ENCODE data around the gene TRIM74.
"Not testable (repeated sequence)": the region's sequence is repeated elsewhere in the genome, so short reads cannot be mapped to it uniquely, and the experiment has no call there.

The TRIM74 gene

DNA sequence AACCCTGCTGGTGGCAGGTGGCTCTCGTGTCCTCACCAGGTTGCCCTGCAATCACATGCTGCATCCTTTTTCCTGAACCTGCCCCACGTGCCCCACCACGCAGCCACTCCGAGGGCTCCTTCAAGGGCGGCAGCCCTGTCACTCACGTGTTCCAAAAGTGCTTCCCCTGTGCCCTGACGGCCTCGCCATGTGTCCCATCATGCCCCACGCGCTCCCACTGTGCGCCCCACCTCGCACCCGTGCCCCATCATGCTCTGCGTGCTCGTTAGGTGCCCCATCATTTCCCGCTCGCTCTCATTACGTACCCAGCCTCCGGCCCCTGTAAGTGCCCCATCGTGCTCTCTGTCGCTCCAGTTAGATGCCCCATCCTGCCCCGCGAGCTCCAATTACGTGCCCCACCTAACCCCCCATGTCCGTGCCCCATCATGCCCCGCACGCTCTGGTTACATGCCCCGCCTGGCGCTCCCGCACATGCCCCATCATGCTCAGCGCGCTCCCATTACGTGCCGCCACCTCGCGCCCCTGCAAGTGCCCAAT, at the start of gene TRIM74:
Gene TRIM74 (minus strand): TSS at position 487 of the 537 bp plus-strand sequence. CDS start 3,309 bp downstream, outside the sequence.
- DNase-seq, result not testable (repeated sequence)

DNA sequence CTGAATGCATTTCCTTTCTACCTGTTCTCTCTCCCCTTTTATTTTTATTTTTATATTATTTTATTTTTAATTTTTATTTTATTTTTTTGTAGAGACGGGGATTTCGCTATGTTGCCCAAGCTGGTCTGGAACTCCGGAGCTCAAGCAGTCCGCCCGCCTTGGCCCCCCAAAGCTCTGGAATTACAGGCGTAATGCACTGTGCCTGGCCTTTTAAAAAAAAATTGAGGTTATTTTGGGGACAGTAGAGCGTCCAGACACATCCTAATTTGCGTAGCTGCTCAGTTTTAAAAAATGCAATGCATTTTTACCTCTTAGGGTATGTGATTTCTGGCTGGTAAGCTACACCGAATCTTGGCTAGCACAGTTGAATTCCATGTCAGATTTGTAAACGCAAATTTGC, 37.2 kb upstream of the TRIM74 start:
- DNase-seq, result not testable (repeated sequence)

DNA sequence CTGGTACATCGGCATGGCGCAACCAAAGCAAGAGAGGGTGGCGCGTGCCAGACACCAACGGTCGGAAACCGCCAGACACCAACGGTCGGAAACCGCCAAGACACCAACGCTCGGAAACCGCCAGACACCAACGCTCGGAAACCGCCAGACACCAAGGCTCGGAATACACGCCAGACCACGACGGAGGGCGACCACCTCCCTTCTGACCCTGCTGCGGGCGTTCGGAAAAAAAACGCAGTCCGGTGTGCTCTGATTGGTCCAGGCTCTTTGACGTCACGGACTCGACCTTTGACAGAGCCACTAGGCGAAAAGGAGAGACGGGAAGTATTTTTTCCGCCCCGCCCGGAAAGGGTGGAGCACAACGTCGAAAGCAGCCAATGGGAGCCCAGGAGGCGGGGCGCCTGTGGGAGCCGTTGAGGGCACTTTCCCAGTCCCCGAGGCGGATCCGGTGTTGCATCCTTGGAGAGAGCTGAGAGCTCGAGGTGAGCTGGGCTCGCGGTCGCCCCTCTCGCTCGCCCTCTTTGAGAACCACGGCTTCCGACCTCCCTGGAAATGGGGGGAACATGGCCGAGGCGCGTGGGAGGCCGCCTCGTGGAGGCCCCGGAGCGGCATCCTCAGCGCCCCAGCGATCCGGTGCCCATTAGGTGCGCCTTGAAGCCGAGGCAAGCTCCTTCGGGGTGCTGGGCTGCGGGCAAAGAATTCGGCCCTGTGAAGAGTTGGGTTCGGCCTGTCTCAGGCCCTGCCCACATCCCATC, 36.6 kb upstream of the TRIM74 start:
- DNase-seq, result not testable (repeated sequence)

DNA sequence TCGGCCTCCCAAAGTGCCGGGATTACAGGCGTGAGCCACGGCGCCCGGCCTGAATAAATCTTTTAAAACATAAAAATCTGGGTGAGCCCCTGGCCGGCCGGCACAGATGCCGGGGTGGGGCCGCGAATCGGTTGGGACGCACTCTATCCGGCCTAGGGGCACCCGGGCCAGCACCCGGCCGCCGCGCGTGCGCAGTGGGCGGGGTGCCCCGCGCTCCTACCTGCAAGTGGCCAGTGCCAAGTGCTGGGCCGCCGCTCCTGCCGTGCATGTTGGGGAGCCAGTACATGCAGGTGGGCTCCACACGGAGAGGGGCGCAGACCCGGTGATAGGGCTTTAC, 36.1 kb upstream of the TRIM74 start:
- not testable (repeated sequence) for DNase-seq

DNA sequence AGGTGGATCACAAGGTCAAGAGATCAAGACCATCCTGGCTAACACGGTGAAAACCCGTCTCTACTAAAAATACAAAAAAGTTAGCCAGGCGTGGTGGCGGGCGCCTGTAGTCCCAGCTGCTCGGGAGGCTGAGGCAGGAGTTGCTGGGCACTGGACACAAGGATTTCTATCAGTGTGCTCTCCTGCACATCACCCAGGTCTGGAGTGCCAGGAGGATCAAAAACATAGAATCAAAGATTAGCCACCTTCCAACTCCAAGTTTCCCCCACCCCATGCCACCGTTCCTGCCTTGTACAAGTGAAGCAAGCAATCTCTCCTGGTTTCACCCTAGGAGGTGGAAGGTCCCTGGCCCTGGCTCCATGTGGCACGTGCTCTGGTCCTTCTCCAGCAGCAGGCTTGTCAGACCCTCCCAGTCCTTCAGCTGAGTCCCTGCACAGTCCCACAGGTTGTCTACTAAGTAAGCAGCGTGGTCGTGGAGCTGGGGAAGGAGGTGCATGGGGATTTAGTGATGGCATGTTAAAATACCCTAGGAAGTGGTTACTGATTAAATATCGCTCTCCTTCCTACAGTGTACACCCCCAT, 28.7 kb upstream of the TRIM74 start:
- DNase-seq, result not testable (repeated sequence)

DNA sequence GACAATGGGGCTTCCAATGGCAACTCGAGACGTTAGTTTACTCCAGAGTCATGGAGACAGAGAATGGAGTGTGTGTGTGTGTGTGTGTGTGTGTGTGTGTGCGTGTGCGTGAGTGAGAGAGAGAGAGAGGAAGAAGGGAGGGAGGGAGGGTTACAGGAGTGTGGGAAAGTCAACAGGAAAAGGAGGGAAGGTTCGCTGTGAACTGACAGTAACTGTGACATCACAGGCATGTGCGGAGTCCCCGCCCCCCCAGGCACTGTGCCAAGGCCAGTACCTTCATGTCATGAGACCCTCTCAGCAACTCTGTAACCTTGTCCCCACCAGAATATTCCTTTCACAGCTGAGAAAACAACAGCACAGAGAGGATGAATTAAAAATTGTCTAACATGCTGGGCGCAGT, 28.2 kb upstream of the TRIM74 start:
- not testable (repeated sequence) for DNase-seq

DNA sequence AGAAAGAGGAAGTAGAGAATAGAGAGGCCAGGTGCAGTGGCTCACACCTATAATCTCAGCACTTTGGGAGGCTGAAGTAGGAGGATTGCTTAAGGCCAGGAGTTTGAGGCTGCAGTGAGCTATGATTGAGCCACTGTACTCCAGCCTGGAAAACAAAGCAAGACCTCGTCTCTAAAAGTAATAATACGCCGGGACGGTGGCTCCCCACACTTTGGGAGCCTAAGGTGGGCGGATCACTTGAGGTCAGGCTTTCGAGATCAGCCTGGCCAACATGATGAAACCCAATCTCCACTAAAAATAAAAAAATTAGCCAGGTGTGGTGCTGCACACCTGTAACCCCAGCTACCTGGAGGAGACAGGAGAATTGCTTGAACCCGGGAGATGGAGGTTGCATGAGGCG, 26.2 kb upstream of the TRIM74 start:
- DNase-seq, result not testable (repeated sequence)

DNA sequence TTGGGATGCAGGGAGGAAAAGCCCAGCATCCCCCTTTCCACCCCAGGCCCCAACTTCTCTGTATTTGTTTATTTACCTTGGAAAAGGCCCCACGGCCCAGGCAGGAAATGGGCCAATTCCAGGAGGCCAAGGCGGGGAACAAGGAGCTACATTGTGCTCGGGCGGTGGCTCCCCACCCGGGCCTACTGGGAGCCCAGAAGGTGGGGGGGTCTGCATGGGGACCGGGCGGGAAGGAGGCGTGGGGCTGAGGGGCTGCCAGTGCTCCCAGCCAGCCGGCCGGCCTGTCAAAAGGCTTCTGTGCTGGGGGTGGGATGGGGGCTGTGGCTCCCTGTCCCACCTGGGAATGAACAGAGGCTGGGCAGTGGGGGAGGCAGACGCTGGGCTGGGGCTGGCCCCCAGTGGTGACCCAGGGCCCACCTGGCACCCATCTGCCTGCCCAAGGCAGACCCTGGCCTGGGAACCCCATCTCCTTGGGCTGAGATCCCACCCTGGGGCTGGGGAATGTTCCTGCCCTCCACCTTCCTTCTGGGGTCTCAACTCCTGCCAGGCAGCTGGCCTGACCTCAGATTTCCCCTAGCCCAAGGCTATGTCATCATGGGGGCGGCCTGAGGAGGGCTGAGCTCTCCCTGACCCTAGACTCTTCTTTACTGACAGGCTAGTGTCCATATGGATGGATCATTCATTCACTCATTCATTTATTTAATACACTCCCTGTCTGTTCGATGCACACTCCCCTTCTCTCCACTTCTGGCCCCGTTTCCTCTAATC, 21.1 kb upstream of the TRIM74 start:
- DNase-seq, result not testable (repeated sequence)

DNA sequence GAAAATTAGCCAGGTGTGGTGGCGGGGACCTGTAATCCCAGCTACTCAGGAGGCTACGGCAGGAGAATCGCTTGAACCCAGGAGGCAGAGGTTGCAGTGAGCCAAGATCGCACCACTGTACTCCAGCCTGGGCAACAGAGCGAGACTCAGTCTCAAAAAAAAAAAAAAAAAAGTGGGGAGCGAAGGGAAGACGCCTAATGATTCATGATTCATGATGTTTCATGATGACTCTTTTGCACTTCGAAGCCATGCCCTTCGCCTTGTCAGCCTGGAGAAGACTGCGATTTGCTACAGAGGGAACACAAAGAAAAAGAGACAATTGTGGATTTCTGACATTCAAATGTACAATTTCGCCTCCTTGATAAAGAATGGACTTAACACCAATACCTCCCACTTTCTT, 12.8 kb upstream of the TRIM74 start:
- not testable (repeated sequence) for DNase-seq

DNA sequence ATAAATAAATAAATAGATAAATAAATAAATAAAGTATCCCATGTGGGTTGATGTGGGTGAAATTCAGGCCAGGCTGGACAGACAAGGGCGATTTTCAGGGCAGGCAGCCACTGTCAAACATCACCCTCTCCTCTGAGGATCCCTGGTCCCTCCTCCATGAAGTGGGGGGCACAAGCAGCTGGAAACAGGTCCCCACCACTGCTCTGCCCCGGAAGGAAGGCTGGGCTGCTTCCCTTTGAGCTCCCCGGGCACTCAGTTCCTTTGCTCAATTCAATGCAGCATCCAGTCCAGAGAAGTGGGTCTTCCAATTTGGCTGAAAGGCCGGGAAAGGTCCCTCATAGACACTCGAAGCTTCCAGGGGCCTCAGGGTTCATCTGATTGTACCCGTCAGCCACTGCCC, 11.1 kb upstream of the TRIM74 start:
- not testable (repeated sequence) for DNase-seq

DNA sequence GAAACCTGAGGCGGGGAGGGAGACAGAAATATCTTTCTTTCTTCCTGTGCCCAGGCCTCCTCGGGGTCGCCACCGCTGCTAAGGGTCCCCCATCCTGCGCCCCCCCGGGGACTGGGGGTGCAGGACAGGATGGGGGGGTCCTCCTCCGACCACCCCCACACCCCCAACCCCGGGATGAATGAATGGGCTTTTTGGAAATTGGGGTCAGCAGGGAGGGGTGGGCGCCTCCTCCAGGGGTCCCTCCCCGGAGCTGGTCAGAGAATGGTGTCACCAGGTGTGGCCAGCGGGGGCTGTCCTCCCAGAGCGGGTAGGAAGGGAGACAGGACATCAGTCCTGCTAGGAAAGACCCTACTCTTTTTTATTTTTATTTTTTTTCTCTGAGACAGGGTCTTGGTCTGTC, 7.2 kb upstream of the TRIM74 start:
- not testable (repeated sequence) for DNase-seq

DNA sequence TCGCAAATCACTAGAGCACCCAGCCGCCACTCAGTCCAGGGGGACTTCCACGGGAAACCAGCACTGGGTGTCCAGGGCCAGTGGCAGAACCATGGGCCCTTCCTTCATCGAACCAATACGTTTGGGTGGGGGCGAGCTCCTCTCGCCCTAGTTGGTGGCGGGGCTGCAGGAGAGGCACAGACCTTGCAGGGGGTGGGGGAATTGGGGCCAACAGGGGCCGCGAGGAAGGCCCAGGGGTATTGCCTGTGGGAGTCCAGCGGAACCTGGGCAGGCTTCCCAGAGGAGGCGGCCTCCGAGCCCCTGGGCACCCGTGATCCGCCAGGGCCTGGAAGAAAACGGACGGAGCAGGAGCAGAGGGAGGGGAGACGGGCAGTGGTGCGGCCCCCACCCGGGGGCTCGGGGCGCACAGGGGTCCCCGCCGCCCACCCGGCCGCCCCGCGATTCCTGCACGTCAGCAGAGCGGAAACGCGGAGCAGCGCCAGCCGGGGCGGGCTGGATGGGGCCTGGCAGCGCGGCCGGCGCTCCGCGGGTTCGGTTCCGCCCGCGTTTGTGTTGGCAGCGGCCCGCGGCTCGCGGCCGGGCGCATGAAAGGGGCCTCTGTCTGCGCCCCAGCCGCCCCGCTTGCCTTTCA, 6.5 kb upstream of the TRIM74 start:
- not testable (repeated sequence) for DNase-seq

DNA sequence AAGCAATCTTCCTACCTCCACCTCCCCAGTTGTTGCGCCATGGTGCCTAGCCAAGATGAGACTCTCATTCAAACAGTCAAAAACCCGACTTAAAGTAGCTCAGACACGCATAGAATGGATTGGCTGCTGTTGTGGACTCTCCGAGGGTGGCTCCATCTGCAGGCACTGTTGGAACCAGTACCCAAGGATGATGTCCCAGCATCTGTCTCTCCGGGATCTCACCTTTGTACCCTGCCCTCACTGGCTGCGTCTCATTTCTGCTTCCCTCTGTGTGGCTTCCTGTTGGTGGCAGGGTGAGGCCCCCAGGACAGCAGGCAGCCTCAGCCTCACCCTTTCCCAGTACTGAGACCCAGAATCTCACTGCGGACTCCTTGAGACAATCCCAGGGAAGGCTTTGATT, 5.5 kb upstream of the TRIM74 start:
- DNase-seq, result not testable (repeated sequence)

DNA sequence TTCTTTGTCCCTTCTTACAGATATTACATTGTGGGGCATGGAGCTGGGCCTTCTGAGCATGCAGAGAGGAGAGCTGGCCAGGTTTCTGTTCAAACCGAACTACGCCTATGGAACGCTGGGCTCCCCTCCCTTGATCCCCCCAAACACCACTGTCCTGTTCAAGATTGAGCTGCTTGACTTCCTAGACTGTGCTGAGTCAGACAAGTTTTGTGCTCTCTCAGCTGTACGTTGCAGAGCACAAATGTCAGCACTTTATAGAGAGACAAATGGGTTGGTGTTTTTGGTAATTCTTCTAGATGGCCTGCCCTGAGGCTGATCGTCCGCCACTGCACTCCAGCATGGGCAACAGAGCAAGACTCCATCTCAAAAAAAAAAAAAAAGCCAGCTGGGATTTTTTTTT, 2.2 kb upstream of the TRIM74 start:
- not testable (repeated sequence) for DNase-seq

DNA sequence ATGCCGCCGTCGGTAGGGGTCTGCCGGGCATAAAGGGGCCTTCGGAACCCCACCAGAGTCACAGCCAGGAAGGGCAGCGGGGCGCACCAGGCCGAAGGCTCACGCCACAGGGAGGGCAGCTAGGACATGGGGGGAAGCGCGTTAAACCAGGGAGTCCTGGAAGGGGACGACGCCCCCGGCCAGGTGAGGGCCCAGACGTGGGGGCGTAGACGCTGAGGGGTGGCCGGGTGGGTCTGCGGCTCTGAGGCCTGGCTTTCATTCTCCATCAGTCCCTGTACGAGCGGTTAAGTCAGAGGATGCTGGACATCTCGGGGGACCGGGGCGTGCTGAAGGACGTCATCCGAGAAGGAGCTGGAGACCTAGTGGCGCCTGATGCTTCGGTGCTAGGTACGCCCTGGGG, 422 bp upstream of the TRIM74 start:
- not testable (repeated sequence) for DNase-seq

DNA sequence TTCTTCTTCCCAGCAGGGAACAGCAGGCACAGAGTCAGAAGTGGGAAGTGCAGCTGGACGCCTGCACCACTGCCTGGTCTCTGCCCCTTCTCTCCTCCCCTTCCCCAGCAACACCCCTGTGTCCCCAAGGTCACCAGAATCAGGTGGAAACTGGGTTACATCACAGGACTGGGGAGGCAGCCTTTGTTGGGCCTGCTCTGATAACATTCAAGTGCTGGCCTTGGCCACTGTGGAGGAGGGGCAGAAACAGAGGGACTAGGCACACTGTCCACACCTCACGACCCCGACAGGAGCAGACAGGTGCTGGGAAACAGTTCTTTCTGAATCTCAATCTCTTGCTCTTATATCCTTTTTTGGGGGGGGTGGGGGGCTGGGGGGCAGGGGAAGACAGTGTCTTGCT, 2.4 kb downstream of the TRIM74 start:
- DNase-seq, result peak; percentile 0

DNA sequence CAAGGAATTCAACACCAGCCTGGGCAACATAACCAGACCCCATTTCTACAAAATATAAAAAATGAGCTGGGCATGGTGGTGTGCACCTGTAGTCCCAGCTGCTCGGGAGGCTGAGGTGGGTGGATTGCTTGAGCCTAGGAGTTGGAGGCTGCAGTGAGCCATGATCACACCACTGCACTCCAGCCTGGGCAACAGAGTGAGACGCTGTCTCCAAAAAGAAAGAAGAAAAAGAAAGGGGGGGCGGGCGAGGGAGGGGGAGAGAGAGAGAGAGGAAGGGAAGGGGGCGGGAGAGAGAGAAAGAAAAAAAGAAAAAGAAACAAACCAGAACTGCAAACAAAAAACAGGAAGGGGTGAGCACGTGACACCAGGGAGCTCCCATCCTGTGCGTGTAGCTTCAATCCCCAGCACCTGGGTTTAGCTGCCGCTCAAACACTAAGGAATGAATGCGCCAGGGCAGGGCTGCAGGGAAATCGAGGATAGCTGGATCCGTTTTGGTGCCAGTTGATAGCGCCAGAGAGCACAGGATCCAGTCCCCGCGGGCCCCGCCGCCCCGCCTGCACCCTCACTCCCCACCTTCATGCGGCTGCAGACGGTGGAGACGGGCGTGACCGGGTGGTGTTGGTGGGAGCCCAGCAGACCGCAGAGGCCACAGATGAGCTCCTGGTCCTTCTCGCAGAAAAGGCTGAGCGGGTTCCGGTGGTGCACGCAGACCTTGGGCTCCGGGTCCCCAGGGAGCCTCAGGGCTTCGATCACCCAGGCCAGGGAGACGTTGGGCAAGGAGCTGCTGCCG, 3.9 kb downstream of the TRIM74 start:
- not testable (repeated sequence) for DNase-seq

DNA sequence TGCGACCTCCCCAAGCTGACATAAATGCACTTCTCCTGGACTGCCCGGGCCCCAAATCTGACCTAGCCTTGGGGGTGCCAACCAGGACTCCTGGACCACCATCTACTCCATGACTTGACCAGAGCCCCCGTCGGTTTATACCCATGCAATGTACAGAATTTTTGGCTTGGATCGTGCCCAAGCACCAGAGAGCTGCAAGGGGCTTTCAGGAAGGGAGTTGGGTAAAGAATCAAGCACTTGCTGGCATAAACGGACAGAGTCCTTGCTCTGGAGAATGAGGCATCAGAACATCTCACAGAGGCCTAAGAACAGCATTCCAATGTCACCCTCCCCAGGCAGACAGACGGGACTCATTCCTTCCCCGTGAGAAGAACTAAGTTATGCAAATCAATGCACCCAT, 6.2 kb downstream of the TRIM74 start:
- not testable (repeated sequence) for DNase-seq

DNA sequence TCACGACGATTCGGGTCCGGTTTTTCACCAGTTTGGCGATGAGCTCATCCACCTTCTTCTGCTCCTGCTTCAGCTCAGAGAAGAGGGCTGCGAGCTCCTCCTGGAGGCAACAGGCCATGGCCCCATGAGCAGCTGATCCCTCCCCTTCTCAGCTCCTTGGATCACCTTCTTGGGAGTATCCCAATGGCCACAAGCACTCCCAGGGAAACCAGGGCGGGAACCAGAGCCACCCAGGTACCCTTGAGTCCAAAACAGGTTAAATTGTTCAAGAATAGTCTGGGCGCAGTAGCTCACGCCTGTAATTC, 8.0 kb downstream of the TRIM74 start:
- DNase-seq, result not testable (repeated sequence)

DNA sequence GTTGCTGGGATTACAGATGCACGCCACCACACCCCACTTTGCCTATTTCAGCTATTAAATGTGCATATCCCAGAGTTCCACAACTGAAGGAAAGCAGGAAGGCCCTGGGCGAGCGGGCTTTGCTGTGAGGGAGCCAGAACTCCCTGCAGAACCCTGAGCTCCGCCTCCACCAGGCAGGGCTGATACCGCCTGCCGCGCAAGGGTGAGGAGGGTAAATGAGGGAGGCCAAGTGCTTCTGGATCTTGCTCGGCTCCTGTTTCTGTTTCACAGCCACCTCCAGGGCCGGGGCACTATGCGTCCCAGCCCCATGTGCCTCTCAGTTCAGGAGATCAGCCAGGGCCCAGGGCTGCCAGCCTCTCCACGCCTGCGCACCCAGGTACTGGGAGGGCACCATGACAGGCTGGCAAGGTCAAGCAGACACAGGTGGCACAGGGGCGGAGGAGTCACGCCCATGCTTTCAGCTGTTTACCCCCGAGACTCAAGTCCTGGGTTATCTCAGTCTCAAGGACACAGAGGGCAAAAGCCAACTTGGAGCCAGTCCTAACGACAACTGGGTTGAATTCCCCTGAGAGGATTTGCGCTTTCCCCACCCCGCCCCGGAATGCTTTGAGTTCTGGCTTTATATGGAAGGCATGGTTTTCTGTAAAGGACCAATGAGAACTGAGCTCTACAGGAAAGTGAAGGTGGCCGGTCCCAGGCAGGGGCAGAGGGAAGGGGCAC, 8.5 kb downstream of the TRIM74 start:
- not testable (repeated sequence) for DNase-seq

DNA sequence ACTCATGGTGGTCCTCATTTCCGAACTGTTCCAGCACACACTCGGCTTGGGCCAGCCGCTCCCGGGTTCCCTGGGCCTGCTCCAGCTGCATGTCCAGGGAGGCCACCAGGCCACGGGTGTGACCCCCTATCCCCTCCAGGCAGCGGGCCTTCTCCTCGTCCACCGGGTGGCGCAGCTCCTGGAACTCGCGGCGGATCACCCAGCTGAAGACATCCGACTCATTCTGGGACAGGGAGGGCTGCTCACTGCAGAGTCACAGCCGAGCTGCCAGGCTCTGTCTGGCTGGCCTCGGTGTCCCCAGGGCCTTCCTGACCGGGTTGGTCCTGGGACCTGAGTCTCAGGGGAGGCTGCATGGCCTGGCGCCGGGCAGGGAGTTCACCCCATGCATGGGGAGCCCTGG, 9.2 kb downstream of the TRIM74 start:
- not testable (repeated sequence) for DNase-seq
